ENCODE data around the gene REXO1.
"Not testable (repeated sequence)": the region's sequence is repeated elsewhere in the genome, so short reads cannot be mapped to it uniquely, and the experiment has no call there.

REXO1 gene, protein sequence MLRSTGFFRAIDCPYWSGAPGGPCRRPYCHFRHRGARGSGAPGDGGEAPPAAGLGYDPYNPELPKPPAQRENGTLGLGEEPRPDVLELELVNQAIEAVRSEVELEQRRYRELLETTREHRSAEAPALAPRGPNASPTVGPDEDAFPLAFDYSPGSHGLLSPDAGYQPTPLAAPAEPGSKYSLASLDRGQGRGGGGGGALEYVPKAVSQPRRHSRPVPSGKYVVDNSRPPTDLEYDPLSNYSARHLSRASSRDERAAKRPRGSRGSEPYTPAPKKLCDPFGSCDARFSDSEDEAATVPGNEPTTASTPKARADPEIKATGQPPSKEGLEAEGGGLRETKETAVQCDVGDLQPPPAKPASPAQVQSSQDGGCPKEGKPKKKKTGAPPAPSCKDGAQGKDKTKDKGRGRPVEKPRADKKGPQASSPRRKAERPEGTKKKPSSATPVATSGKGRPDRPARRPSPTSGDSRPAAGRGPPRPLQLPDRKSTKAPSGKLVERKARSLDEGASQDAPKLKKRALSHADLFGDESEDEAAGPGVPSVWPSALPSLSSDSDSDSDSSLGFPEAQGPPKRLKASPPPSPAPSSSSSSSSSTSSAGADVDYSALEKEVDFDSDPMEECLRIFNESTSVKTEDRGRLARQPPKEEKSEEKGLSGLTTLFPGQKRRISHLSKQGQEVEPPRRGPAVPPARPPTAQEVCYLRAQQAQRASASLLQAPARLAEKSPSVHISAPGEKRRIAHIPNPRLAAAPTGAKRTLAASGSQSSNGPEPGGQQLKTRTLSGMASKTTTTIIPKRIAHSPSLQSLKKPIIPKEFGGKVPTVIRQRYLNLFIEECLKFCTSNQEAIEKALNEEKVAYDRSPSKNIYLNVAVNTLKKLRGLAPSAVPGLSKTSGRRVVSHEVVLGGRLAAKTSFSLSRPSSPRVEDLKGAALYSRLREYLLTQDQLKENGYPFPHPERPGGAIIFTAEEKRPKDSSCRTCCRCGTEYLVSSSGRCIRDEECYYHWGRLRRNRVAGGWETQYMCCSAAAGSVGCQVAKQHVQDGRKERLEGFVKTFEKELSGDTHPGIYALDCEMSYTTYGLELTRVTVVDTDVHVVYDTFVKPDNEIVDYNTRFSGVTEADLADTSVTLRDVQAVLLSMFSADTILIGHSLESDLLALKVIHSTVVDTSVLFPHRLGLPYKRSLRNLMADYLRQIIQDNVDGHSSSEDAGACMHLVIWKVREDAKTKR

DNA sequence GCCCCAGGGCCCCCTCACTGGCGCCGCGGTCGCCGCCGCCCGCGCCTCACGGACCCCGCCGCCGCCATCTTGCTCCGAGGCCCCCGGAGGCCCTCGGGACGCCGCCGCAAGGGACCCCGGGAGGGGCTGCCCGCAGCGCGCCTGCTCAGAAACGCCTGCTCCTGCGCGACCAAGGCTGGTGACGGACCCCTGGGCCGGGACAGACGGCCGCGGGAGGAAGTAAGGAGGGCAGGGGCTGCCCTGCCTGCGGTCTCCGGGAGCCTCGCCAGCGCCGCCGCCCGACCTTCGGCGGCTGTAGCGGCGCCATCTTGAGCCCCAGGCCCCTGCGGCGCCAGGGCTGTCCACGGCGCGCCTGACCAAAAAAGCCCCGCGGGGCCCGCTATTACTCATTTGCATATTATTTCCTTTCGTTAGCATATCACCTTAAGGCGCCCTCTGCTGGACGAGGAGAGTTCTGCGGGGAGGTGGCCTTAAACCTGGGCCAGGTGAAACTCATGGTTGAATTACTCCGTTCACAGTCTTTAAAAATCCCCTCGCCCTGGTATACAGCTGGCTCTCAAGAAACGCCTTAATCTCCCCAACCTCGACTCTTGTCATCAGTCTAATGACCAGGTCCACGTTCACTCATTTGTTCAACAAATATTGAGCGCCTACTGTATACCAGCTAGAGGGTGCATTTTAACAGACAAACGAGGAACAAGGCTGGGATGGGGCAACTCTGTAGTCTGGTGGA is at the start of gene REXO1:
Gene REXO1, minus strand, starts transcription at position 85 of the 733 bp plus-strand sequence. CDS start 125 bp downstream, outside the sequence.
- DNase-seq, result peak; percentile 99

DNA sequence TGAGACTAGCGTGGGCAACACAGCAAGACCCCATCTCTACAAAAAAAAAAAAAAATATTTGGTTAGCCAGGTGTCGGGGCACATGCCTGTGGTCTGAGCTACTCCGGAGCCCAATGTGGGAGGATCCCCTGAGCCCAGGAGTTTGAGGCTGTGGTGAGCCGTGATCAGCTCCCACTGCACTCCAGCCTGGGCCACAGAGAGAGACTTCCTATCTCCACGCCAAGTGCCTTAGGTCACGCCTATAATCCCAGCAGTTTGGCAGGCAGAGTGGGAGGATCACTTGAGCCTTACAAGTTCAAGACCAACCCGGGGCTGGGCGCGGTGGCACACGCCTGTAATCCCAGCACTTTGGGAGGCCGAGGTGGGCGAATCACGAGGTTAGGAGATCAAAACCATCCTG is 48.2 kb upstream of the REXO1 start:
- no peak for DNase-seq

DNA sequence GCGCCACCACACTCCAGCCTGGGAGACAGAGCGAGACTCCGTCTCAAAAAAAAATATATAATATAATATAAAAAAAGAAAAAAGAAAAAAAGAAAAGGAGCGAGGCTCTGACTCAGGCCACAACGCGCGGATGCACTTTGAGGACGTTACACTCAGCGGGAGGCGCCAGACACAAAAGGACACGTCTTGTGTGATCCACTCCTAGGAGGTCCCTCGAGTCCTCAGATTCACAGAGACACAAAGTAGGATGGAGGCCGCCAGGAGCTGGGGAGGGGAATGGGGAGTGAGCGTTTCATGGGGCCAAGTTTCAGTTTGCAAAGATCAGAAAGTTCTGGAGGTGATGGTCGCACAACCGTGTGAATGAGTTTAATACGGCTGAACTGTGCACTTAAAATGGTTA is 45.5 kb upstream of the REXO1 start:
- DNase-seq, result no peak

DNA sequence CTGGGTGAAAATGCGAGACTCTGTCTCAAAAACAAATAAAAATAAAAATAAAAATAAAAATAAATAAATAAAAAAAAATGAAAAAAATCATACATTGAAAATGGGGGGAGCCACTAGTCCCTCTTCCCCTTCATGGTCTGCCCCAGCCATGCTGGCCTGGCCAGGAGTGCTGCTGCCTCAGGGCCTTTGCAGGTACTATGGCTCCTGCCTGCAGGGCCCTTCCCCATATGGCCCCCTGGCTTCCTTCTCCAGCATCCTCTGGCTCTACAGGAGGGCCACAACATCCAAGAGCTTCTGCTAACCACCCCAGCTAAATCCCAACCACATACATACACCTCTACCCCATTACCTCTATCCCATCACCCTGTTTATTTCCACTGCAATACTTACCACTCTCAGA is 41.6 kb upstream of the REXO1 start:
- no peak for DNase-seq

DNA sequence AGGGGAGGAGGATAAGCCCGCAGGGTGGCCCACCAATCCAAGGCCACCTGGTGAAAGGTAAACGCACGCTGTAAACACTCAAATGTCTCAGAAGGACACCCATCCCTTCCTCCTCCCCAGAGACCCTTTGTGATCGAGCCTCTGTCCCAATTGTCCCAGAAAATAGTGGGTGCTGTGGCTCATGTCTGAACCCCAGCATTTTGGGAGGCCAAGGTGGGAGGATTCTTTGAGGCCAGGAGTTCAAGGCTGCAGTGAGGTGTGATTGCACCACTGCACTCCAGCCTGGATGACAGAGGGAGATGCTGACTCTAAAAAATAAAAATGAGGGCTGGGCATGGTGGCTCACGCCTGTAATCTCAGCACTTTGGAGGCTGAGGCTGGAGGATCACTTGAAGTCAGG is 40.1 kb upstream of the REXO1 start:
- no peak for DNase-seq

DNA sequence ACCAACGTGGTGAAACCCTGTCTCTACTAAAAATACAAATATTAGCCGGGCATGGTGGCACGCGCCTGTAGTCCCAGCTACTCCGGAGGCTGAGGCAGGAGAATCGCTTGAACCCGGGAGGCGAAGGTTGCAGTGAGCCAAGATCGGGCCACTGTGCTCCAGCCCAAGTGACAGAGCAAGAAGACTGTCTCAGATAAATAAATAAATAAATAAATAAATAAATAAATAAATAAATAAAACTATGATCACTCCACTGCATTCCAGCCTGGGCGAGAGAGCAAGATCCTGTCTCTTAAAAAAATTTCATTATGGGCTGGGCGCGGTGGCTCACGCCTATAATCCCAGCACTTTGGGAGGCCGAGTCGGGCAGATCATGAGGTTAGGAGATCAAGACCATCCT is 38.1 kb upstream of the REXO1 start:
- DNase-seq, result not testable (repeated sequence)

DNA sequence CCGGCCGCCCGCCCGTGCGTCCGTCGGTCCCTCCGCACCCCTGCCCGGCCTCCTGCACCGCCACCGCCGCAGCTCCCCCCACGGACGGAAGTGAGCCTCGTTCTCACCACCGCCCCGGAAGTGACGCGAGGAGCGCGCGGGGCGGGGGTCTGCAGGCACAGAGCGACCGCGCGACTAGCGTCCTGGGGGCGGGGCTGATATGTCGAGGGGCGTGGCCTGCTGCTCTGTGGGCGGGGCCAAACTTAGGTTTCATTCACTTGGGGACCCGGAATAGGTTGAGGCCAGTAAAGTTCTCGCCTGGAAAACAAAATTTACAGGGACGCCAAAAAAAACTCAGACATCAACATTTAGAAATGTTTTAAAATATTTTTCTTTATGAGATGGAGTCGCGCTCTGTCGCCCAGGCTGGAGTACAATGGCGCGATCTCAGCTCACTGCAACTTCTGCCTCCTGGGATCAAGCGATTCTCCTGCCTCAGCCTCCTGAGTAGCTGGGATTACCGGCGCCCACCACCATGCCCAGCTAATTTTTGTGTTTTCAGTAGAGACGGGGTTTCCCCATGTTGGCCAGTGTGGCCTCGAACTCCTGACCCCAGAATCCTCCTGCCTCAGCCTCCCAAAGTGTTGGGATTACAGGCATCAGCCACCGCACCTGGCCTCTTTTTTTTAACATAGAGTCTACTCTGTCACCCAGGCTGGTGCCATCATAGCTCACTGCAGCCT is 37.3 kb upstream of the REXO1 start, which contains the start of gene ABHD17A:
Gene ABHD17A, minus strand, starts transcription at position 99 of the 722 bp plus-strand sequence. CDS start 3,930 bp downstream, outside the sequence.
- peak; percentile 99 for DNase-seq

DNA sequence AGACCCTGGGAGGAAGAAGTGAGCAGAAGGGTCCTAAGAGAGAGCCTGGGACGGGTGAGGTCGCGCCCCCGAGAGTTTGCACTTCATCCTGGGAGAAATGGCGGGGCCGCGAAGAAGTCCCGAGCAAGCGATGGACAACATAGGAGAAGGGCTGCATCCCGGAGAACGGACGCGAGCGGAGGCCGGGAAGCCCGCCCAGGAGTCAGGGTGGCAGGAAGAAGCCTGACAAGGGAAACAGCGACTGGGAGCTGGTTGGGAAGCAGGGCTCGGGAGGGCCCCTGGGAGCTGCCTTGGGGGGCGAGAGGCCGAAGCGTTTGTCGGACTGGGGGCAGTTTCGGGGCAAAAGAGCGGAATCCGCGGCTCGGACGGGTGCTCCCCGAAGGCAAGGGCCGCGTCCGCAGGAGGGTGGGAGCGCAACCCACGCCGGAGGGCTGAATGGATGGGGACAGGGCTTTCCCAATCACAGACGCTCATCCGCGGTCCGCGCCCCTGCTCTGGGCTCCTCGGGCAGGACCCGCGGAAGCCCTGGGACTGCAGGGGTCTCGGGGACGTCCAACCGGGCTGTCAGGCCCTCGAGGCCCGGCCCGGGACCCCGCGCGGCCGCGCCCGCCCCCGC is 36.5 kb upstream of the REXO1 start:
- no peak for DNase-seq

DNA sequence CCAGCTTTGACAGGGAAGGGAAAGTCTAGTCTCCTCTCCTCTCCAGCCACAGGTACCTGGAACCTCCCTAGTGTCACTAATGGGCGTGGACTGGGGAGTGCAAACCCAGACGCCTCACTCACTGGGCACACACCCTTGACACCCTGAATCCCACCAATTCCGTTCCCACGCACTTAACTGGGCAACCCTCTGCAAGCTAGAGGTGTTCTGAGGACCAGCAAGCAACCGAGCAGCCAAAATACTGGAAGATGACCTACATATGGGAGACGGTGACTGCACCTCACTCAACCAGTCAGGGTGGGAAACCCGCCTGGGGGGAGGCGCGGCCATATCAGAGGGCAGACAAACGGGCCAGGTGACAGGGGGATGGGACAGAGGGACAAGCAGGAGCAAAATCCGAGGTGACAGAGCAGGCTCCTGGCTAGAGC is 36.0 kb upstream of the REXO1 start:
- peak; percentile 61 for DNase-seq

DNA sequence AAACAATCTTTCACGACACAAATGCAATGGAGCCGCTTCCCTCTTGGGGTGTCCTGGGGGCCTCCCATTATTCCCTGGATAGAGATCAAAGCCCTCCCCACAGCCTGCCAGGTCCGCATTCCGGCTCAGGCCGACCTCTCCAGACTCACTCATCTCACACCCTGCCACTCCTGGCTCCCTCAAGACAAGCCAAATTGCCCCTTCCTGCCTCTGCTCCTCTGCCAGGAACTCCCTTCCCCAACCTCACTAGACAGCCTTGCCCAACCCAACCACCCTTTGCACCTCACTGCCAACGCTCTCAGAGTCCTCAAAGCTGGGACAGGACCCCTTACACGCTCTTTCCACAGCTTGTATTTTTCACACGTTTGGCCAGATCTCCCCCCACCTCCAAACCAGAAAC is 35.5 kb upstream of the REXO1 start:
- no peak for DNase-seq

DNA sequence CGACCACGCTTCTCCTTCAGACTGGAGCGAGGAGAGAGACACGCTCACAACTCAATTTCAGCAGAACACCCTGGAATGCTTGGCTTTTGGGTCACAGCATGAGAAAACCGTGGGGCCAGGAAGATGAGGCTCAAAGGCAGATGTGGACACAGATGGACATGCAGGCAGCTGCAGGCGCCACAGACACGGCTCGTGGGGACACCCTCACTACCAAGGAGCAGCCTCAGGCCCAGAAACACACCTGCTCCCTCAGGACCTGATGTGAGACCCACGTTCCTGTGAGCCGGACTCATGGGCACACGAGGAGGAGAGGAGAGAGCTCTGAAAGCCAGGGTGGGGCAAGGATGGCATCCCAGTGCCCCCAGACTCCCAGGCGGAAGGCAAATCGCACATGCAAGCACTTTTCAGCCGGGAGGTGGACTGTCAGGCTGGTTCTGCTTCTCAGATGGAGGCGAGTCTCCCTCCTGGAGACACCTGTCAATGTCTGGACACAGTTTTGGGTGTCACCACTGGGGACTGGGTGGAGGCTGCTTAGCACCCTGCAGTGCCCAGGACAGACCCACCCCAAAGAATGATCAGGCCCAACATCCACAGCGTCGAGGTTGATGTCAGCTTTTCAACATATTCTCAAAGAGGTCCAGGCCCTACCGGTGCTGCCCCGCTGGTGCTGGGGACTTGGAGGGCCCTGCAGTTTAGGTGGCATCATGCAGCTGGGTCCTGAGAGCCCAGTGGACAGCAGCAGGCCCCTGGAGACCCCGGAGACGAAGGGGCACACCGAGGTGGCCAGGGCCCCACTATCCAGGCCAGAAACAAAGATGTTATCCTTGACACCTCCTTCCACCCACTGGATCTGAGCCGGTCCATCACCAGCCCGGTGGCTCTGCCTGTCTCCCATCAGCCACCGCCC is 34.8 kb upstream of the REXO1 start:
- DNase-seq, result no peak

DNA sequence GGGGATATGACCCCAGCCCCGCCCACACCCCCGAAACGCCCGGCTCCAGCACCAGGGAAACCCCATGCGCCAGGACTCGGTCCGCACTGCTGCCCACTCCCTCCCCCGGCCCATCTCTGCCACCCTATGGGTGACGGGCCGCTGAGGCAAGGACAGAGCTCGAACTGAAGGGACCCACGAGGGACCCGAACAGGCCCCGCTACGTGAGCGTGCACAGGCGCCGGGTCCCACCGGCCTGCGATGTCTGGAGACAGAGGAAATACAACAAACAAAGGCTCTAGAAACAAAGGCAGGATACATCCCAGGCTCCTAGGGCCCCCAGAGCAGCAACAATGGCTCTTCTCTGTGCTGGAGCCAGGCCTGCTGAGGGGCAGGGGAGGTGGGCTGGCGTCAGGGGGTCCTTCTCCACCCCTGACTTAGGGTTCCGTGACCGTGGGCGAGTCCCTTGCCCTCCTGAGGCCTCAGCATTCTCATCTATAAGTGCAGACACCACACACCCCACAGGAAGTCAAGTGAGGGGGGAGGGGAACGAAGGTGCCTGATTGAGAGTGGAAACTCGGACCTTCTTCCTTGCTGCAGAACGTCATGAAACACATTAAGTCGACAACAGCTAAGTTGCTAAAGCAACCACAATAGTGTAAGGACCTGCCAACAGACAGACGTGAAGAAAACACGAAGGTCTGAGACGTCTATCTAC is 34.0 kb upstream of the REXO1 start:
- peak; percentile 79 for DNase-seq

DNA sequence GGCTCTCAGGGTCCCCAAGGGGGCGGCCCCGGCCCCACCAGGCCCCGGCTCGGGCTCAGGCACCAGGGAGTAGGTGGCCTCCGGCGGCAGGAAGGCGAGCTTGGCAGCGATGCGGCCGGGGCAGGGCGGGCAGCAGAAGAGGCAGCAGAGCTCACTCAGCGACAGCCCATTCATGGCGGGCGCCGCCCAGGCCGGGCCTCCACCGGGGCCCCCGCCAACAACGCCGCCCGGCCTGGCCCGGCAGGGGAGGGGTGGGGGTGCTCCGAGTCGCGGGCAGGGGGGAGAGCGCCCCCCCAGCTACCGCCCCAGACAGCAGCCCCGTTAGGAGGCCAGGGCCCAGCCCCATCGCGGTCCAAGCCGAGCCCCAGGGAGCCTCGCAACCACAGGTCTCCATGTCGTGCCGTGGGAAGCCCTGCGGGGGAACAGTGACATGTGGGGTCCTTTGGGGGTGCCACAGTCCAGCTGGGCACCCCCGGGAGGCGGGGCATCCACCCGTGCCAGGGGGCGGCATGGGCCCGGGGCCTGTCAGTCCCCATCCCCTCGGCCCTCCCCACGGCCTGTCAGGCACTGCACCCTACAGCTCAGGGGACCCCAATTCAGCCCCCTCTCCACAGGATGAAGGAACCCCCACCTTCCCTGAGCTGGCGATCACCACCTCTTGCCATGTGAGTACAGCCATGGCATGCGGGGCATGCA is 33.3 kb upstream of the REXO1 start:
- not testable (repeated sequence) for DNase-seq

DNA sequence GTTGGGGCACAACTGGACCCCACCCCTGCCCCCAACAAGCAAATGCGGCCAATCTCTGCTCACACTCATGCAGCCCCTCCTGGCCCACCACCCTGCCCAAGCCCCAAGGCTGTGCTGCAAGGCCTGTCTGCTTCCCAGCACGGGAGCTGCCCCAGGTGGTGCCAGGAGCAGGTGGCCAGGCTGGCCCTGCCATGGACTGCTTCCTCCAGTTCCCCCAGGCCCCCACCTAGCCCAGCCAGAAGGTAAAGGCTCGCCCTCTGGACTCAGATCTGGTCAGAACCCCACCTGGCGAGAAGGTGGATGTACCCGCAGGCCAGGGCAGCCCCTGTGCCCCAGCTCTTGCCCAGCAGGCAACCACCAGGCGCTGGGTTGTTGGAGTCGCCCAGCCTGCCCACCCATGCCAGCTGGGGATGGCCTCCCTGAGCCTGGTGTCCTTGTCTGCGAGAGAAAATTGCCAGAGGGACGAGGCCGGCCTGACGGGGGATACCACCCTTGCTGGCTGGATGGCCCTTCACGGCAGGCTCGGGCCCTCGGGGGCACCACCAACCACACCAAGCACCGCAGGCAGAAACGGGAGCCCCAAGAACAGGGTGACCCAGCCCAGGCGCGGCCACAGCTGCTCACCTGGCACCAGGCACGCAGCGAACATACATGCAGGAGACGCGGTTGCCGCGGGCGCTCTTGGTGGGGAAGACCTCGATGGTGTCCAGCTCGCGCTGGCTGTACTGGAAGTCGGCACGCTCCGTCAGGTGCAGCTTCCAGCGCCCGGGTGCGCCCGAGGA is 32.5 kb upstream of the REXO1 start:
- no peak for DNase-seq

DNA sequence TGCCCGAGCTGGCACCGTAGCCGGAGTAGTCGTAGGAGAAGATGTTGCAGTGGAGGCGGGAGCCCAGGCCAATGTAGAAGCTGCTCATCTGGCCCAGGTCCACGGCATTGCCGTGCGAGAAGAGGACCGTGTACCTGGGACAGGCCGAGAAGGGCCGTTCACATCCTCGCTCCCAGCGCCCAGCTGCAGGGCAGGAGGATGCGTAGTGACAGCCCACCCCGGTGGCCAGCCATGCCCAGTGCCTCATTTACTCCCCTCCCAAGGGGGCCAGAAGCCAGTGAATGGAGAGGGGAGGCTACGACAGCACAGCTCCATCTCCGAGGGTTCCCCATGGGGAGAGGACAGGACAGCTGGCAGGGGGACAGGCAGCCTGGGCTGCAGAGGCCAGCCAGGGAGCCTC is 31.7 kb upstream of the REXO1 start:
- not testable (repeated sequence) for DNase-seq

DNA sequence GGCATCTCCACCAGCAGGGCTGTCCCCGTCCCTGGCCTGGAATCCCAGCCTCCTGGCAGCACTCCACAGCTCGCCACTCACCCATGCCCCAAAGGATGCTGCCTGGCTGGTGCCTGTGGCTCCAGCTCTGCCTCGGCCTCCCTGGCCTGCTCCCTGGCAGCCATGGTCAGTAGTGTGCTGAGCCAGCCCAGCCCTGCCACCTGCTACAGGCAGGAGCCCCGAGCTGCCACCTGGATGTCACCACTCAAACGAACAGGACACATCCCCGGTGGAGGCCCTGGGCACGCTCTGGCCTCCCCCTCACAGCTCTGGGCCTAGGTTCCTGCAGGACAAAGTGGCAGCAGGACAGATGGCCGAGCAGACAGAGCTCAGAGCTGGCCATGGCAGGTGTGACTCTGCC is 30.3 kb upstream of the REXO1 start:
- not testable (repeated sequence) for DNase-seq

DNA sequence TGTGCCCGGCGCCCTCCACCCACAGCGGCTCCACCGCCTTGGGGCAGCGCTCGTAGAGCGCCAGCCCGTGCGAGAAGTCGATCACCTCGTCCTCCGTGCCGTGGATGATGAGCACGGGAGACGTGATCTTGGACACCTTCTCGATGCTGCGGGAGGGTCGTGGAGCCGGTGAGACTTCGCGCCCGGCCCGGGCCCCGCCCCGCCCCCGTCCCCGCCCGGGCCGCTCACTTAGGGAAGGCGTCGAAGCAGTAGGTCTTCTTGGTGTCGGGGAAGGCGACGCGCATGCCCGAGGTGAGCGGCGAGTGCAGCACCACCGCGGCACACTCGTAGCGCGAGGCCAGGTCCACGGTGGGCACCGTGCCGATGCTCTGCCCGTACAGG is 29.0 kb upstream of the REXO1 start:
- not testable (repeated sequence) for DNase-seq
